SKM-1 treated with dmso at 0.1 percent for 144 hours (cell line): ENCODE data around the gene EPHA4.

Source experiments
- DNase-seq: peaks from one replicate; lab custom pipeline; 2025; ENCODE audit not compliant: unreplicated experiment; lab: John Stamatoyannopoulos, UW

EPHA4 gene

GRCh38 chr2:221447310-221447709, 124.8 kb downstream of the EPHA4 start:
- DNase-seq, result no peak

- DNase-seq, result no peak
Observed at GRCh38 chr2:221446140-221446539, 126.0 kb downstream of the EPHA4 start.

GRCh38 chr2:221444106-221444505, 128.0 kb downstream of the EPHA4 start:
- no peak for DNase-seq

- DNase-seq, result no peak
Observed at GRCh38 chr2:221443645-221444044, 128.5 kb downstream of the EPHA4 start.

- DNase-seq, result no peak
Observed at GRCh38 chr2:221442128-221442527, 130.0 kb downstream of the EPHA4 start.

GRCh38 chr2:221439761-221440479, 132.2 kb downstream of the EPHA4 start:
- no peak for DNase-seq

- DNase-seq, result no peak
Observed at GRCh38 chr2:221437056-221437455, 135.0 kb downstream of the EPHA4 start.

- no peak for DNase-seq
Observed at GRCh38 chr2:221435171-221435570, 136.9 kb downstream of the EPHA4 start.

GRCh38 chr2:221434142-221434541, 138.0 kb downstream of the EPHA4 start:
- no peak for DNase-seq

- DNase-seq, result no peak
Observed at GRCh38 chr2:221431477-221431876, 140.6 kb downstream of the EPHA4 start.

- DNase-seq, result no peak
Observed at GRCh38 chr2:221429741-221430491, 142.2 kb downstream of the EPHA4 start.

- no peak for DNase-seq
Observed at GRCh38 chr2:221428896-221429295, 143.2 kb downstream of the EPHA4 start.

- DNase-seq, result no peak
Observed at GRCh38 chr2:221426929-221427328, 145.2 kb downstream of the EPHA4 start.

GRCh38 chr2:221425891-221426290, 146.2 kb downstream of the EPHA4 start:
- no peak for DNase-seq

GRCh38 chr2:221425353-221425752, 146.8 kb downstream of the EPHA4 start:
- no peak for DNase-seq

GRCh38 chr2:221423210-221423804, 148.8 kb downstream of the EPHA4 start:
- no peak for DNase-seq

- DNase-seq, result no peak
Observed at GRCh38 chr2:221422516-221423209, 149.4 kb downstream of the EPHA4 start.

- DNase-seq, result no peak
Observed at GRCh38 chr2:221420245-221420644, 151.9 kb downstream of the EPHA4 start.

GRCh38 chr2:221415789-221416188, 156.3 kb downstream of the EPHA4 start:
- no peak for DNase-seq

GRCh38 chr2:221412978-221413377, 159.1 kb downstream of the EPHA4 start:
- no peak for DNase-seq

GRCh38 chr2:221410487-221410886, 161.6 kb downstream of the EPHA4 start:
- DNase-seq, result no peak

GRCh38 chr2:221407765-221408164, 164.3 kb downstream of the EPHA4 start:
- DNase-seq, result no peak
